Activated CD4-positive, alpha-beta T cell treated with anti-CD3 and anti-CD28 coated beads for 1 hour (primary cell): ENCODE measurements around the gene BBS4.
"Not testable (repeated sequence)": the region's sequence is repeated elsewhere in the genome, so short reads cannot be mapped to it uniquely, and the experiment has no call there.

Experiments used
- DNase-seq: peaks from one replicate; pipeline ENCODE4 v3.0.0-alpha.2; 2020

Gene BBS4

GRCh38 chr15:72706266-72706665, 20.3 kb downstream of the BBS4 start:
- DNase-seq = no peak

- not testable (repeated sequence) for DNase-seq
Measured at GRCh38 chr15:72708551-72709303, 22.7 kb downstream of the BBS4 start.

- DNase-seq = peak; percentile 59
Measured at GRCh38 chr15:72722071-72722696, 36.2 kb downstream of the BBS4 start.

GRCh38 chr15:72724028-72724427, 38.0 kb downstream of the BBS4 start:
- no peak for DNase-seq

- no peak for DNase-seq
Measured at GRCh38 chr15:72725446-72725845, 39.4 kb downstream of the BBS4 start.

GRCh38 chr15:72725851-72726250, 39.8 kb downstream of the BBS4 start:
- not testable (repeated sequence) for DNase-seq

- no peak for DNase-seq
Measured at GRCh38 chr15:72727154-72727553, 41.1 kb downstream of the BBS4 start.

- not testable (repeated sequence) for DNase-seq
Measured at GRCh38 chr15:72728249-72728648, 42.2 kb downstream of the BBS4 start.

- DNase-seq = no peak
Measured at GRCh38 chr15:72728821-72729220, 42.8 kb downstream of the BBS4 start.

GRCh38 chr15:72732086-72732485, 46.1 kb downstream of the BBS4 start:
- no peak for DNase-seq

GRCh38 chr15:72732516-72732915, 46.5 kb downstream of the BBS4 start:
- no peak for DNase-seq

GRCh38 chr15:72733941-72734738, 48.1 kb downstream of the BBS4 start:
- DNase-seq = no peak

- no peak for DNase-seq
Measured at GRCh38 chr15:72735111-72735510, 49.1 kb downstream of the BBS4 start.

GRCh38 chr15:72737061-72737460, 51.1 kb downstream of the BBS4 start:
- DNase-seq = no peak

- DNase-seq = no peak
Measured at GRCh38 chr15:72737723-72738122, 51.7 kb downstream of the BBS4 start.

- DNase-seq = no peak
Measured at GRCh38 chr15:72740219-72740618, 54.2 kb downstream of the BBS4 start.

GRCh38 chr15:72749700-72750099, 63.7 kb downstream of the BBS4 start:
- no peak for DNase-seq

GRCh38 chr15:72751751-72752455, 65.9 kb downstream of the BBS4 start:
- no peak for DNase-seq

- DNase-seq = no peak
Measured at GRCh38 chr15:72754096-72754495, 68.1 kb downstream of the BBS4 start.

GRCh38 chr15:72758182-72758581, 72.2 kb downstream of the BBS4 start:
- no peak for DNase-seq

- no peak for DNase-seq
Measured at GRCh38 chr15:72760590-72761260, 74.7 kb downstream of the BBS4 start.

- no peak for DNase-seq
Measured at GRCh38 chr15:72764656-72765055, 78.6 kb downstream of the BBS4 start.

GRCh38 chr15:72766025-72766424, 80.0 kb downstream of the BBS4 start:
- DNase-seq = no peak
